ENCODE data around the gene CHCT1. TPM values are rescaled to one million over a fixed set of nuclear protein-coding genes. Genes with fewer than 3 reads are reported as not detected.
"Not testable (repeated sequence)": the region's sequence is repeated elsewhere in the genome, so short reads cannot be mapped to it uniquely, and the experiment has no call there.

Gene CHCT1
- total RNA-seq = not detected

- H3K36me3 ChIP-seq = no peaks in the 10 kb centered on the region
- H3K4me1 ChIP-seq = peaks cover 4 to 15% (median 14%) of the 10 kb centered on the region in 4 donors
- H3K27me3 ChIP-seq = no peaks in the 10 kb centered on the region
- peak within 1 kb of the TSS; percentile 10 to 38 (median 24) for H3K27ac ChIP-seq (replicated peaks in 1 of 4)
- H3K4me3 ChIP-seq = peak within 1 kb of the TSS; percentile 53 to 62 (median 58)
- H3K9me3 ChIP-seq = no peaks in the 10 kb centered on the region
- no peak for TF ChIP-seq EP300 (IDR thresholded peaks at IDR 0.05)
- TF ChIP-seq POLR2A (IDR thresholded peaks at IDR 0.05; ENCODE audit: low read depth) = no peak
- no peak for TF ChIP-seq POLR2AphosphoS5 (IDR thresholded peaks at IDR 0.05)
- TF ChIP-seq CTCF (IDR thresholded peaks at IDR 0.05) = no peak
- intact Hi-C loops (cut with DNase I) = no loop called here
- 80% methylated on average over 13 of the region's 18 CpGs for WGBS
- DNase-seq (ENCODE audit: extremely low spot score) = no peak
Observed at GRCh38 chr17:60422162-60422665, at the start of gene CHCT1. CHCT1 (plus strand) TSS chr17:60422489; CDS start chr17:60422593, 104 bp downstream.

- no peak for DNase-seq (ENCODE audit: extremely low spot score)
- Histone ChIP-seq H3K4me1 (peaks cover 0 to 14% (median 0%) of the 10 kb centered on the region in 4 donors), H3K4me3 (no peak overlapping the region), H3K9me3 (no peaks in the 10 kb centered on the region), H3K27ac (replicated peaks in 1 of 4) (no peak overlapping the region), H3K36me3 (no peaks in the 10 kb centered on the region), H3K27me3 (no peaks in the 10 kb centered on the region)
- no peak for TF ChIP-seq POLR2A (IDR thresholded peaks at IDR 0.05; ENCODE audit: low read depth)
- TF ChIP-seq EP300 (IDR thresholded peaks at IDR 0.05) = no peak
- no peak for TF ChIP-seq CTCF (IDR thresholded peaks at IDR 0.05)
- no peak for TF ChIP-seq POLR2AphosphoS5 (IDR thresholded peaks at IDR 0.05)
- WGBS = 95% methylated on average over 6 of the region's 6 CpGs
- intact Hi-C loops (cut with DNase I) = no loop called here
Observed at GRCh38 chr17:60372790-60373483, 49.4 kb upstream of the CHCT1 start.

GRCh38 chr17:60378187-60378586, 44.1 kb upstream of the CHCT1 start:
- H3K36me3 ChIP-seq; H3K27ac ChIP-seq (replicated peaks in 1 of 4); H3K4me3 ChIP-seq; DNase-seq (ENCODE audit: extremely low spot score); H3K9me3 ChIP-seq; intact Hi-C loops (cut with DNase I); H3K27me3 ChIP-seq: not testable (repeated sequence)
- H3K4me1 ChIP-seq = peaks cover 0 to 19% (median 12%) of the 10 kb centered on the region in 4 donors
- 100% methylated on average over 1 of the region's 1 CpG for WGBS

GRCh38 chr17:60379461-60379860, 42.8 kb upstream of the CHCT1 start:
- DNase-seq (ENCODE audit: extremely low spot score); H3K27ac ChIP-seq (replicated peaks in 1 of 4); H3K36me3 ChIP-seq; H3K27me3 ChIP-seq; H3K4me3 ChIP-seq; intact Hi-C loops (cut with DNase I); H3K9me3 ChIP-seq: not testable (repeated sequence)
- H3K4me1 ChIP-seq = peaks cover 0 to 32% (median 21%) of the 10 kb centered on the region in 4 donors
- WGBS = 33% methylated on average over 2 of the region's 3 CpGs

GRCh38 chr17:60381958-60382357, 40.3 kb upstream of the CHCT1 start:
- Histone ChIP-seq H3K4me3 (no peak overlapping the region), H3K36me3 (no peaks in the 10 kb centered on the region), H3K9me3 (no peaks in the 10 kb centered on the region), H3K27ac (replicated peaks in 1 of 4) (no peak overlapping the region), H3K27me3 (no peaks in the 10 kb centered on the region), H3K4me1 (peaks cover 7 to 56% (median 46%) of the 10 kb centered on the region in 4 donors)
- no peak for TF ChIP-seq POLR2A (IDR thresholded peaks at IDR 0.05; ENCODE audit: low read depth)
- no peak for TF ChIP-seq EP300 (IDR thresholded peaks at IDR 0.05)
- TF ChIP-seq CTCF (IDR thresholded peaks at IDR 0.05) = no peak
- TF ChIP-seq POLR2AphosphoS5 (IDR thresholded peaks at IDR 0.05) = no peak
- intact Hi-C loops (cut with DNase I) = no loop called here
- WGBS = 88% methylated on average over 4 of the region's 4 CpGs
- no peak for DNase-seq (ENCODE audit: extremely low spot score)

All from esophagus muscularis mucosa (tissue), 4 donors.